ENCODE results near the gene KCNQ1.

The KCNQ1 gene

DNA sequence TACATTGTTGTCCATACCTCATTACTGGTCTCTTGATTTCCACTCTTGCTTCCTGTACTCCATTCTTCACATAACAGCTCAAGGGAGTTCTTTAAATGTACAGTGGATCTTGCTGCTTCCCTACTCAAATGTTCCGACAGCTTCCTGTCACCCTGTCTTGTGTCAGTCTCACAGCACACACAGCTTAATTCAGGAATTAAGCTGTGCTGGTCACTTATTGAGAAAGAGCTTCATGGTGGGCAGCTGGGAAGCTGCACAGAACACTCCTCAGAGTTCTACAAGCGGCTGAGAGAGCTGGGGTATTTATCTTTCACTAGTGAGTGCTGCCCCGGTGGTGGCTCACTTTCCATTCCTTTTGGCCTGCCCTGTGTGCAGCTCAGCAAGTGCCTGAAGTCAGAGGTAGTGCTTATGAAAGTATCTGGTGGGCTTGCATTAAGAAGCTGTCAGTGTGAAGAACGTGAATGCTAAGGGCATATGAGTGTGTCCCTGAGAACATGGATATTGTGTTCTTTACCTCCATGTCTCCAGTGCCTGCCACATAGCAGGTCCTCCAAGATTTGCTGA is 206.3 kb downstream of the KCNQ1 start:
- no peak for DNase-seq (ENCODE audit: low spot score)

DNA sequence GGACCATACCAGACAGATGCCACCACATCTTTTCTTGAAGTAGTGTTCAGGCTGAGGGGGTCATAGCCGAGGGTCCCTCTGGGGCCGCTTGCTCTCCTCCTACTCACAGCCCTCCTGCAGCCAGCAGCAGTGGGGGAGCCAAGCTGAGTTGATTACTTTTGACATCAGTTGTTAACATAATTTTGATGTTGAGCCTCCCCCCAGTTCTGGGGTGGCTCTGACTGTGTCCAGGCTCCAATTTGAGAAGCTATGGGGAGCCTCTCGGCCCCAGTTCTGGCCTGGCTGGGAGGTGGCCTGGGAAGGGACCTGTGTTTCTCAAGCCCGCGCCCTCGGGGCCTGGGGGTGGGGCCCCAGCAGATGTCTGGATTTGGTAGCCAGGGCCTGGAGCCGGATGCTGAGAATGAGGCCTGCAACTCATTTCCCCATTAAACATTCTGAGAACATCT is 207.0 kb downstream of the KCNQ1 start:
- peak; percentile 8 for DNase-seq (ENCODE audit: low spot score)

DNA sequence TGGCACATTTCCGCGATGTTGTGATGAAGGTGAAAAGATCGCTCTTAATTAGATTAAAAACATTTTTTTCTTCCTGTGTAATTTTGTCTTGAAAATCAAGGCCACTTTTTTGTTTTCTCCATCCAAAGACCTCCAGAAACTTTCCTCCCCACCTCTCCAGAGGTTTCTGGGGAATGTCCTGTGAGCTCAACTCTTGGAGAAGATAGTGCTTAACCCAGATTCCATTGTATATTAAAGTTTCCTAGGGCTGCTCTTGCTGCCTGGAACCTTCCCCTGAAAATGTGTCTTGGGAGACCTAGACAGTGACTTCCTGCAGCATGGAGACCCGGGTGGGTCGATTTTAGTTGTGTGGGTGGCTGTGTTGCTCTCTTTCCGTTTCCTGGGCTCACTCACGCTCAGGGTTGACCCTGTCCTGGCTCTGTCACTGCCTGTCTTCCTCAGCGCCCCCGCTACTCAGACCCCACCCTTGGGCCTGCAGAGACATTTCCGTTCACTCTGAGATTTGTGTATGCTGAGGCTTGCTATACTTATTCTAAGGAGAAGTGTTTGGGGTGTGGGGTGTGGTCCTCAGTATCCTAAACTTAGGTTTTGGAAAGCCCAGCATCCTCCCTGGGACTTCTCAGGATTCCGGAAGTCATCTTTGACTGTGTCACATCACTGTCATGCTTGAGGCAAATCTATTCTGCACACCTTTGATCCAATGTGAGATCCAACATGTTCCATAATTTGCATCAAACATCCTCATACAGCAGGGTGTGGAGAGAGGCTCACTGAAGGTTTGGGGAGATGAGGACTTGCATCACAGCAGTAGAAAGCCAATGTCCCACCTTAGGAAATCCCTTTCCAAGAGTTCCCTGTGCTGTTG is 207.8 kb downstream of the KCNQ1 start:
- DNase-seq (ENCODE audit: low spot score): no peak

DNA sequence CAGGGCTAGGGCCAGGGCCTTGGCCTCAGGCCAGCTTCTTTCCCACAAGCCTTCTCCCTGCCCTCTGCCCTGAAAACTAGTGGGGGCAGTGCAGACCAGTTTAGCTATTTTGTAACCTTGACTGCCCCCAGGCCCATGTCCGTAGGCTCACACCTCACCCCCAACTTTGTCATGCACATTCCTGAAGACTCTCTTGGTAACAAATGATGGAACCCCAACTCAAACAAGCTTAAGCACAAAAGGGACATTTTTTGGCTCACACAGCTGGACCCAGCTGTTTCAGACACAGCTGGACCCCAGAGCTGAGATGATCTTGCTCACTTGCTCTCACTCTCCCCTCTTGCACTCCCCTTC is 208.4 kb downstream of the KCNQ1 start:
- peak; percentile 9 for DNase-seq (ENCODE audit: low spot score)

DNA sequence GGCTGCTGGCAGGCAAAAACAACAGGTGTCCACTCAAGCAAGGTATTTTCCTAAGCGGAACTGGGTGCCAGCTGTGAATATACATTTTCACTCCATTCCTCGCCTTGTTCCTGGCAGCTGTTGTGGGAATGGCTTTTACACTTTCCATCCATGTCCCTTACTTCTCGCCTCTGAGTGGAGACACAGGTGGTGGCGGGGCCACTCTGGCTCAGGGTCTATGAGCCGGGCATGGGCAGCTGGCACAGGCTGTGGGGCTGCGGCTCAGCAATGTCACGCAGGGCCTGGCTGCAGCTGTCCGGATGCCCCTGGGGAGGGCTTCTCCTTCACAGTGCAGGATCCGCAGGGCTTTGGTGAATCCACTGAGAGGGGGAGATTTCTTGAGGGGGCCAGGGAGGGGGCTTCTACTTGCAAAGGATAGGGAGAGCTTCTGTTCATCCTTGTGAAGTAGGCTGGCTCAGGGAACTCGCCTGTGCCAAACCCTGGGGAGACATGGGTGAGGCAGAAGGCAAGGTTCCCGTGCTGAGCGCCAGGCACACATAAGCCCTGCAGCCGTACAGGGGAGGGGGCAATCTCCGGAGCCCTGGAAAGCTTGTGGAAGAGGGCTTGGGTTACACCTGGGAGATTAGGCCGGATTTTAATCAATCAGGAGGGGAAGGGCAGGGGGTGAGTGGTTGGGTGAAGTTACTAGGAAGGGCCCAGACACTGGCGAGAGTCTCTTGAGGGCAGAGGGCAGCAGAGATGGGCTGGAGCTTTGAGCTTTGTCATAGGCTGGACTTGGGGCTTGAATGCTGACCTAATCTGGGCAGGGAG is 209.3 kb downstream of the KCNQ1 start:
- no peak for DNase-seq (ENCODE audit: low spot score)

DNA sequence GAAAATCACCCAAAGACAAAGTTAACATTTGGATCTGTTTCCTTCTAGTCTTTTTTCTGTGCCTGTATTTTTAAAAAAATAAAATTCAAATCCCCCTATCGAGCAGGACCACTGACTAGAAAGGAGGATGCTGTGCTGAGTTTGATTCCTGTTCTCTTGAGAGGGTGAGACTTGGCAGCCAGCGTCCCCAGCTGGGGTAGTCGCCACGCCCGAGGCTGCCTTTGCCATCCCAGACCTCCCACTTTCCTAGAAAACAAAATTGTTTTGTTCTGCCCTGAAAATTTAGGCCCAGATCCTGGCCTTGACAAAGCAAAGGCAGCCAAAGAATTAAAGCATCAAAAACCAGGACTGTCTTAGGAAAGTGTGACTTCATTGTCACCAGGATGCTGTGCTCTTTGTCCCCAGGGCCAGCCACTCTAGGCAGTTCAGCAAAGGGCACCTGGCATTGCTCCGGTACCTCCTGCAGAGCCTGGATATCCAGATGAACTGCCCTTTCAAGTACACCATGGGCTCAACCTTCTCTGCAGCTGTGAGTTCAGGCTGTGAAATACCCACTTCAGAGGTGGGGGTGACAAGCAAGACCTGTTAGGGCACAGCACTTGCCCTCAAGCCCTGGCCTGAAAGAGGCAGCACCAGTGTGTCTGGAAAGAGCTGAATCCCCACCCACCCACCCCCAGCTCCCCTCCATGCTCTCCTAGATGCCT is 210.4 kb downstream of the KCNQ1 start:
- no peak for DNase-seq (ENCODE audit: low spot score)

DNA sequence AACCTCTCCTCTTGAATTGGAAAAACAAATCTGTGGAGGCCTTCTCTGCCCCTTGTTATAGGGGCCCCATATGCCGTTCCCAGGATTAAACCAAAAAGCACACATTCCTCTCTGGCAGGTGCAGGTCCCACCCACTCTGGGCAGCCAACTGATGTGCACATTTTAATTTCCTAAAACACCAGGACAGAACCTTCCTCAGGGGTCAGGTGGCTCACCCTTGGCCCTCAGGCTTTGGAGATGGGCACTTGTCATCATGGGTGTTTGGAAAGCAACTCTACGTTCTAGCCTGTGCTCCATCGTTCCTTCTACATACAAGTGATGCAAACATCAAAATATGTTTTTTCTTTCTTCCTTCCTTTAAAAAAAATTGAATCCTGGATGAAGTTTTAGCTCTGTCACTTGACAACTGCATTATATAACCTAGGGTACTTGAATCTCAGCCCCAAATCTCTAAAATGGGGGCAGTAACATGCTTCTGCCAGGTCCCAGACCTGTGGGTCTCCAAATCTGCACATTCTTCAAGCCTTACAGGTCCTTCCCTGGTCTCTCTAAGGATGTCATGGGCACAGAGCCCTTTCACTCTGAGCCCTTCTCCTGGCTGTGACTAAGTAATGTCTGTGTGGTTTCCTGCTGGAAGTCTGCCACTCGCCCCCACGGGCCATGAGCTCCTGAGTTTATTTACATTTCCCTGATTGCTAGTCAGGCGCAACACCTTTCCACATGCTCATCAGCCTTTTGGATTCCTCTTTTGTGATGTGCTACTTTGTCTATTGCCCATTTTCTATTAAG is 211.2 kb downstream of the KCNQ1 start:
- peak; percentile 20 for DNase-seq (ENCODE audit: low spot score)

DNA sequence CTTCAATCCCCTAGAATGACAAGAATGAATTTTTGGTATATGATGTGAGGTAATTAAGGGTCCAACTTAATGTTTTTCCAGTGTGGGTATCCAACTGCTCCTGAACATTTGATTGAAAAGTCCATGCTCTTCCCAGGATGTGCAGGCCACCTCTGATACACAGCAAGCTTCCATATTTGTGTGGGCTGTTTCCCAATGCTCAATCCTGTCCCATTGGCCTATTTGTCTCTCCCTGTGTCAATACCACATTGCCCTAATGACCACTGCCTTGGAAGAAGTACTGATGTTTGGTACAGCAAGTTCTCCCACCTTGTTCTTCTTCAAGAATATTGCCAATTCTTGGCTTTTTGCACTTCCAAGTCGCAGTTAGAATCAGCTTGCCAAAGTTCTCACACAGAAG is 212.1 kb downstream of the KCNQ1 start:
- DNase-seq (ENCODE audit: low spot score): no peak

DNA sequence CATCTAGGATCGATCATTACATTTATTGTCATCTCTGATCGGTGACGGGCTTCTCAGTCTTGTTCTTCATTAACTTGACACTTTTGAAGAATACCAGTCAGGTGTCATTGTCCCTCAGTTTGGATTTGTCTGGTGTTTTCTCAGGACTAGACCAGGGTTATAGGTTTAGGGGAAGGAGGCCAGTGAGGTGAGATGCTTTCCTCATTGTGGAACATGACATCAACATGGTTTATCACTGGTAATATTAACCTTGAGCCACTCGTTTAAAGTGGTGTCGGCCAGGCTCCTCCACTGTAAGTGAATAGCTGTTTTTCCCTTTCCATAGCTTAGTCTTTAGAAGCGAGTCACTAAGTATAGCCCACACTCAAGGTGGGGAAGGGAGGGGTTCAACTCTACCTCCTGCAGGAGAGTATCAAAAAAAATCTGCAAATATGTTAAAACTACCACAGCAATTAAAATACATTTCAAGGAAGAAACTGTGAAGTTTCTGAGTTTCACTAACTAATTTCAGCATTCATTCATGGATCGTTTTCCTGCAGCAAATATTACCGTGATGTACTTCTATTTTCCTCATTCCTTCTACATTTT is 213.0 kb downstream of the KCNQ1 start:
- DNase-seq (ENCODE audit: low spot score): no peak

DNA sequence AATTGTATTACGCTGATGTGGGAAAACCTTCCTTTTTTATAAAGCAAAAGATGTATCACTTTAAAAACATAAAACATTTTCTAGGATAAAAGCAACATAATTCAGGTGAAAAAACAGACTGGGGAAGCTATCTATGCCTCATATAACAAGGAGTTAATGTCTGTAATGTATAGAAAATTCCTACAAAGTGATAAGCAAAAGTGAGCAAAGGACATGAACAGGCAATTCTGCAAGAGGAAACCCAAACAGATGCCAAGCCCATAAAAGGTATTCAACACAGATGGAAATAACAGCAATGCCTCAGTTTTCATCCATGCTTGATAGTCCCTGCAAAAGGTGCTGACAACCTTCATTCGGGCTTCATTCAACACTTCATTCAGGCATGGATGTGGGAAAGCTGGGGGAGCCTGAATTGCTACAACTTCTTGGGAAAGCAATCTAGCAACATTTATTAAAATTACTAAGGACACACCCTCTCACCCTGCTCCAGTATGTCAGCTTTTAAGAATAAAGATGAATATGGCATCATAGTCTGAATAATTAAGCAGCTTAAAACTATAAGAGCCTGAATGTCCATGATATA is 215.6 kb downstream of the KCNQ1 start:
- no peak for DNase-seq (ENCODE audit: low spot score)

DNA sequence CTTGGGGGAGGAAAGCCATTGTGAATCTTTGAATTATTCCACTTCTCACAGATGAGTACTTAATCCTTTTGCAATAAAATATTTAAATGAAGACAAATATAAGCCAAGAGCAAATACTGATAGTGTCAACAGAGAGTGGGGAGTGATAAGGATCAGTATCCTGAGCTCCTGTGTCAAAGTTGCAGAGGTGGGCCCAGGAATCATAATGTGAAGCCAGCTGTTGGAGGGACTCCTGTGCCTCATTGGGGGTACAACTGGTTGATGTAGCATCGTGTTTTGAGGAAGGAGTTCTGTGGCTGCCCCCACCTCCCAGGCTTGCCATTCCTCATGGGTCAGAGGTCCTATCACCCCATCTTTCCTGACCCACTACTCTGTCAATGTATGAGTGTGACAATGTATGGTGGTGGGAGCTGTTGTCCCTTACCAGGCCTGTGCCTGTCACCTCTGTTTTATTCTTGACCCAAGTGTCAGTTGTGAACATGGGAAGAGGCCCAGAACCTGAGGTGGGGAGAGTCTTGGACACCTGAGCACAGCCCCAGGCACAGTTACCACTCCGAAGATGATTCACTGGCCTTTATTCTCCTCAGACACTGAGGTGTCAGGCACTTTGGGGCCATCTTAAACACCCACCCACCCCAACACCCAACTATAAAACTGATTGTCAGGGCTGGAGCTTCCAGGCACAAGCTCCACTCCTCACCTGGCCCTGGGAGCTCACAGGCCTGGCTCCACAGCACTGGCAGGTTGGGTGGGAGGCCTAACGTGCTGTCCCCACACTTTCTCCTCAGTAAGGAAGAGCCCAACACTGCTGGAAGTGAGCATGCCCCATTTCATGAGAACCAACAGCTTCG is 216.6 kb downstream of the KCNQ1 start:
- DNase-seq (ENCODE audit: low spot score): no peak

DNA sequence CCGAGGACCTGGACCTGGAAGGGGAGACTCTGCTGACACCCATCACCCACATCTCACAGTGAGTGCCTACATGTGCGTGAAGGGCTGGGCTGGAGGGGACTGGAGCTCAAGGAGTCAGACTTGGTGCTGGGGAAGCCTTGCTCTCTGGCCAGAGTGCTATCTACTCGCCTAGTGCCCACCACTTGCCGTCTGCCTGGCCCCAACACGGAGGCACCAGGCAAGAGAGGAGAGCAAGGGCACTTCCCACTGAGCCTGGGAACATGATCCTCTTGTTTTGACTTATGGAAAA is 217.2 kb downstream of the KCNQ1 start:
- DNase-seq (ENCODE audit: low spot score): no peak

DNA sequence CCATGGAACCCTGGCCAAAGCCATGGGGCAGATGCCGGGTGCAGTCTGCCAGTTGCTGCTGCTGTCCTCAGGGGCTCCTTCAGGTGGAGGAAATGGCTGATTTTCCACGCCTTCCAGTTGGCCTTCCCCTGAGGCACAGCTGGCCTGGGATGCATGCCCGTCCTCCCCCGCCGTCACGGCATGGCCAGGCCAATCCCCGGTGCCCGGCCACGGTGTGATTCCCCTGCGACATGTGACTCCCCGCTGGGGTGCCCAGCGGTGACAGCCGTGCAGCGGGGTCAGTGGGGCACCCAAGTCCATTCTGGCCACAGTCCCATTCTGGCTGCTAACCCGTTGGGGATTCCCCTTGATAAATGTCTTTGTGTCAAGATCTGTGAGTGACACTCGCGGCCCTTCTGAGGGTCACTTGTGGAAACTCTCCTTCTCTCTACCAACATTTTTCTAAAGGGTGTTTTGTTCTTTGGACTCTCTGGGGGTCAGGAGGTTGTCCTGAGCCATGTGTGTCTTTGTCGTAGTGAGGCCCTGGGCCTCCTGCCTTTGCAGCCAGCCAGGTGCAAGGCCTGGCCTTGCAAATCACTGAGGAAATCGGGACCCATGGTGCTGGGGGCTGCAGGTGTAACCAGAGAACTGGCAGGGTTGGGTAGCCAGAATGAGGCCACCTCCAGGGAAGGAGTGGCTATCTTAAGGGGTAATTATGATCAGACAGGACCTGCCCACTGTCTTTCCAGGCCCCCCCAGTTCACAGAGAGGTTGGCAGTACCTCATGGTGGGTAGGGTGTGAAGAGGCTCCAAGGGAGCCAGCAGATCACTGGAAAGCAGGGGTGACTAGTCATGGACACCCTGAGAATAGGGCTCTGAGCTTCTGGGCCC is 217.9 kb downstream of the KCNQ1 start:
- no peak for DNase-seq (ENCODE audit: low spot score)

DNA sequence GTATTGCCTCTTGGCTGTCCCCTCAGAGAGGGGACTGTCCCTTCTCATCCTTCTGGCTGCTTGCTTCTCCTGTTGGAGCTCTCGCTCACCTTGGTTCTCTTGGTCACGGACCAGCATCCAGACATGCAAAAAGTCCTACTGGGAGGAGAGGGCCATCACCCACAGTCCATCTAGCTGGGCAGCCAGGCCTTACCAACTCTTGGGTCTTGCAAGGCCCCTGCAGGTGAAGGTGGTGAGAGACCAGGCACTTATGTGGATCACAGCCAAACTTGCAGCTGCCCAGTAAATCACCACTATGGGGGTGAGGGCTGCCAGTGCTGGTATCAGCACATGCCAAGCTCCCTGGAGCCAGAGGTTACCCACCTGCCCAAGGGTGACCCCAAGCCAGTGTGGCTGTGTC is 218.7 kb downstream of the KCNQ1 start:
- DNase-seq (ENCODE audit: low spot score): no peak

DNA sequence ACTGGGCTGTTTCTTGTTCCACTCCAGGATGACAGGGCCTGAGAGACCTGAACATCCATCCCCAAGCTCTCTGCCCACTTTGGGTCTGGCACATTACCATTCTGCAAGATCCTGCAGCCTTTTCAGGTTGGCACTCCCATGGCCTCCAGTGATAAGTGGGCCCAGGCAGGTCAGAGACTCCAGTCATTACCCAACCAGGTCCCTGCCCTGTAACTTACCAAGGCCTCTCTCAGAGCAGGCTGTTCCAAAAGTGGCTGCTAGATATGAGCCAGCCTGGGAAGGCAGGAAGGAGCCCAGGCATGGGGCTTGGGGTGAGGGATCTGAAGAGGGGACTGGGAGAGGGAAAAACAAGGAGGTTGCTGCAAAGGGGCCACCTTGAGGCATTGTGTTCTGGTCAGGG is 219.1 kb downstream of the KCNQ1 start:
- peak; percentile 10 for DNase-seq (ENCODE audit: low spot score)

DNA sequence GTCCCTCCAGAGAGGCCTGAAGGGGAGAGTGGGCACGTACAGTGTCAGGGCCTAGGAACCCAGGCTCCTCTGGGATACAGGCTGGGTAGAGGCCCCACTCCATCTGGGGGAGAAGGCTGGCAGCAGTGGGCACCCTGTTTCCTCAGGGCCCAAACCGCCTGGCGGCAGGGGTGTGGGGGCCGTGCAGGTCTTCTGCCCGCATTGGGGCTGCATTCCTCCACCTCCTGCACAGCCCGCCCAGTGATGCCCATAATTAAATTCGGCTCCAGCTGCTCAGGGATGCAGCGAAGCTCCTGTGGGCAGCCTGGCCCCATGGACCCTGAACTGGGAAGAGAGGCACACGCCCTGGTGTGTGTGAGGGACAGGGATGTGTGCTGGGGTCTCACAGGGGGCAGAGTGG is 219.6 kb downstream of the KCNQ1 start:
- DNase-seq (ENCODE audit: low spot score): no peak

DNA sequence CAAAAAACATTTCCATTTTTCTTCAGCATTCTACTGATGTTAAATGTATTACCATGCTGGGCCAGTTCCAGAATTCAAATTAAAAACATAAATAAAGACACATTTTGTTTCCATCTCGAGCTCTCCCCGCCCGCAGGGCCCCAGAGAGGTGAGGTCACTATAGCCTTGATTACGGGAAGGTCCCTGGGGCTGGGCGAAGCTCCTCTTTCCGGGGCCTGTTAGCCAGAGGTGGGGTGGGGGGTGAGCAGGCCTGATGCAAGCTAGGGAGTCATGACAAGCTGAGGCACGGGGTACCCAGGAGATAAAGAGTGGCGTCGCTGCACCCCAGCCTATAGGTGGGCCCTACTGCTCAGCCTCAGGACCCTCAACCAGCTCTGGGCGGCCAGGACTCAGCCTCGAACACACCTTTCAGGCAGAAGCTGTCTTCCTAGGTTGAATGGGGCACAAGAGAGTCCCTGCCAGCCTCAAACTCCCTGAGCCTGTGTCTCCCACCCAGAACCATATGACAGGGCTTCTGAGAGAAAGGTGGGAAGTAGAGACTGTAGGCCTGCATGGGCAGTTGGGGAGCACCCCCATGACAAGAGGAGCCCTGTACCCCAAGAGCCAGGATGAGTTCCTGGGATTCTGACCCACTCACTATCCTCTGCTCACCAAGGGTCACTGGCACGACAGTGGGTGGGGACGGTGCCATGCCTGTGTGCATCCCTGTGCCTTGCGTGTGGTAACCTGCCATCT is 220.2 kb downstream of the KCNQ1 start:
- no peak for DNase-seq (ENCODE audit: low spot score)

Data from AG20443 (cell line).